HepG2 (cell line): ENCODE data around the gene NCKIPSD.

Experiments used
- HINFP ChIP-seq: sonication (generic); formaldehyde crosslinking; IDR thresholded peaks from 2 replicates; pipeline ENCODE4 v1.4.0; 2020; ENCODE audit warnings: low read depth, mild to moderate bottlenecking, missing genetic modification reagents
- MXI1 ChIP-seq: IDR thresholded peaks from 3 replicates; pipeline ENCODE4 v1.6.1; 2012; ENCODE audit warnings: low read depth, low read length, inconsistent platforms, borderline replicate concordance
- TAF1 ChIP-seq: sonication (generic); formaldehyde crosslinking; IDR thresholded peaks from 2 replicates; pipeline ENCODE4 v1.4.0; 2020; ENCODE audit warnings: missing genetic modification reagents
- ZNF619 ChIP-seq: sonication (generic); formaldehyde crosslinking; IDR thresholded peaks from 2 replicates; pipeline ENCODE4 v1.4.0; 2020; ENCODE audit warnings: mild to moderate bottlenecking, missing genetic modification reagents

- TF ChIP-seq ZNF619 (CRISPR knock-in tag): no peak
- no peak for TF ChIP-seq TAF1 (CRISPR knock-in tag)
- no peak; the same call in 2 of the 3 replicates for TF ChIP-seq MXI1
- no peak for TF ChIP-seq HINFP (CRISPR knock-in tag)
Measured at GRCh38 chr3:48656061-48656840, 29.5 kb downstream of the NCKIPSD start.
